Fibroblast of villous mesenchyme (primary cell): ENCODE data around the gene RBP4. TPM values are rescaled to one million over a fixed set of nuclear protein-coding genes. Genes with fewer than 3 reads are reported as not detected.
A peak's percentile ranks its signal among the peaks of the same experiment; 100 is the strongest.

Experiments
- DNase-seq: peaks from one replicate; pipeline ENCODE4 v3.0.0-alpha.2; 2010; ENCODE audit warnings: low read depth
- H3K4me3 ChIP-seq: 2 replicates; pipeline ENCODE4 v1.5.1; 2011; ENCODE audit warnings: low read depth, mild to moderate bottlenecking, low read length
- CTCF ChIP-seq: IDR thresholded peaks from 2 replicates; pipeline ENCODE4 v1.5.1; 2012; ENCODE audit warnings: low read depth, mild to moderate bottlenecking, low read length; ENCODE audit not compliant: insufficient read depth
- total RNA-seq: library from RNA; depleted of rRNA; stranded (reverse); fragments of >200 nt; gene quantifications from 2 replicates; pipeline ENCODE4 v1.2.3, GENCODE V29; 2012

The RBP4 gene
- total RNA-seq, 1 donor = not detected

DNA sequence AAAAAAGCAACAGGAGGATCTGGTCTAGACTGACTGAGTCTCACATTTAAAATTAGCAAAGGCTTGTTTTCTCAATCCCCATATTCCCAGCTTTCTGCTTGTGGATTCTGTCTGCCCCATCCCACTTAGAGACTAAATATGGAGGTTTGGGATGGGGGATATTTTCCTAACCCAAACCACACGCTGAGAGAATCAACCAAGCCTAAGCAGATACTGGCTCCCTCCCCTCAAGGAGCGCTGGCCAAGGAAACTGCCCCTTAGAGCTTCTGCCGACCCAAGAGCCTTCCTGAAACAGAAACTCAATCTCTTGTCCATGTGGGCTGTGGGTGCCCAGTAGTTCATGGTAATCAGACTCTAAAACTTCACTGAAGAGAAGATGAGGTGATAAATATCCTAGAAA is 30.7 kb downstream of the RBP4 start:
- DNase-seq = no peak
- TF ChIP-seq CTCF = no peak
- no peak overlapping the region for H3K4me3 ChIP-seq

DNA sequence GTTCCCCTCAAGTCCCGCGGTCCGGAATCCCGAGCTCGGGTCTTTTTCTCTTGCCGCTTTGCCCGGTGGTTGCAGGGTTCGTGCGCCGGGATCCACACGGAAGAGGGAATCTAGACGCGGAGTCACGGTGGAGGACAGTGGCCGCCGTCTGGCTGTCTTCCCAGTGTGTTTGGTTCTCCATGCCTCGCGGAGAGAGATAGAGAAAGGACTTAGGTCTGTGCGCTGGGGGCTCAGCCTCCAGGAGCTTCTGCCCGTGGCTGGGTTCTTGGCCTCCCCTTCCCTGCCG is 33.0 kb downstream of the RBP4 start:
- DNase-seq = no peak
- no peak overlapping the region for H3K4me3 ChIP-seq
- TF ChIP-seq CTCF = no peak

DNA sequence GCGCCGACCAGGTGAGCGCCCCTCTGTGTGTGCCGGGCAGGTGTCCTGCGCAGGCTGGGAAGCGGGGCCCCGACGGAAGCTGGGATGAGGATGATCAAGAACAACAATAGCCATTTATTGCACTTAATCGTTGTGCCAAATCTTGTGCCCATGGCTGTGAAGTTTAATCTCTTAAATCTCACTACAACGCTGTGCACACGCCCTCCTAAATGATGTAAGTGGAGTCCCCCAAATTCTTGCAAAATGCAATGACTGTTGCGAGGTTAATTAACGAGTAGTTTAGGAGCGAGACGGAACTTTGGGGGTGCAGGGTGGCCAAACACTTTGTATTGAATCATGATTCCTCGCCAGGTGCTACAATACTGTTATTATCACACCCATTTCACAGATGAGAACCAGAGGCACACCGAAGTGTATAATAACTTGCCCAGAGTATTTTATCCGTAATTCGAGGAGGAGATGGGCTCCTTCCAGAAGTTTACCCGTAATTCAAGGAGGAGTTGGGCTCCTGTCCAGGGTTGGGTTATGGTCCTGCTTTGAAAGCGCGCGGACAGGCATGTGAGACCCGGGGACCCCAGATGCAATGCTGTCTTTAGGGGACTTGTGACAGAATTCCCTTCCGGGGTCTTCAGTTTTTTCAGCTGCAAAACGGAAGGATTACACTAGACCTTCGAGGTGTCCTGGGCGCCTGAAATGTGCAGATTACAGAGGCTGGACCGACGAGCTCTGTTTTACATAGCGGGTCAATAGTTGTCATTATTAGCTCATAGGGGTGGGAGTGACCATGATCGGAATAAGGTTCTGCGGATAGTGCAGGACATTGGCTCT is 33.5 kb downstream of the RBP4 start:
- no peak for DNase-seq
- no peak overlapping the region for H3K4me3 ChIP-seq
- TF ChIP-seq CTCF = no peak

DNA sequence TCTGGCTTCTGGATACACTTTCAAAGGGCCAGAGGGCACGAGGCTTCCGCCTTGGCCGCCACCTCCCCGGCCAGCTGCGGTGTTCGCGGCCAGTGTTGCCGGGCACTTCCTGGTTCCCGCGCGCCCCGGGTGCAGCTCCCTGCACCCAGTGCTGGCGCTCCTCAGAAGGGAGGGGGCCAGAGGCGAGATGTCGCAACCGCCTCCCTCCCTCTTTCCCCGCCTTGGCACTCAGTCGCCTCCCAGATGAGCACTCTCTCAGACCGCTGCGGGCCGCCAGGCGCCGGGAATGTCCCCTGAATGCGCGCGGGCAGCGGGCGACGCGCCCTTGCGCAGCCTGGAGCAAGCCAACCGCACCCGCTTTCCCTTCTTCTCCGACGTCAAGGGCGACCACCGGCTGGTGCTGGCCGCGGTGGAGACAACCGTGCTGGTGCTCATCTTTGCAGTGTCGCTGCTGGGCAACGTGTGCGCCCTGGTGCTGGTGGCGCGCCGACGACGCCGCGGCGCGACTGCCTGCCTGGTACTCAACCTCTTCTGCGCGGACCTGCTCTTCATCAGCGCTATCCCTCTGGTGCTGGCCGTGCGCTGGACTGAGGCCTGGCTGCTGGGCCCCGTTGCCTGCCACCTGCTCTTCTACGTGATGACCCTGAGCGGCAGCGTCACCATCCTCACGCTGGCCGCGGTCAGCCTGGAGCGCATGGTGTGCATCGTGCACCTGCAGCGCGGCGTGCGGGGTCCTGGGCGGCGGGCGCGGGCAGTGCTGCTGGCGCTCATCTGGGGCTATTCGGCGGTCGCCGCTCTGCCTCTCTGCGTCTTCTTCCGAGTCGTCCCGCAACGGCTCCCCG is 34.4 kb downstream of the RBP4 start, which contains the start of gene FFAR4:
Gene FFAR4 (plus strand): TSS at position 231 of the 842 bp plus-strand sequence. CDS start 56 bp downstream, at position 287.
- TF ChIP-seq CTCF = no peak
- no peak within 1 kb of the TSS for H3K4me3 ChIP-seq
- DNase-seq = peak; percentile 14

DNA sequence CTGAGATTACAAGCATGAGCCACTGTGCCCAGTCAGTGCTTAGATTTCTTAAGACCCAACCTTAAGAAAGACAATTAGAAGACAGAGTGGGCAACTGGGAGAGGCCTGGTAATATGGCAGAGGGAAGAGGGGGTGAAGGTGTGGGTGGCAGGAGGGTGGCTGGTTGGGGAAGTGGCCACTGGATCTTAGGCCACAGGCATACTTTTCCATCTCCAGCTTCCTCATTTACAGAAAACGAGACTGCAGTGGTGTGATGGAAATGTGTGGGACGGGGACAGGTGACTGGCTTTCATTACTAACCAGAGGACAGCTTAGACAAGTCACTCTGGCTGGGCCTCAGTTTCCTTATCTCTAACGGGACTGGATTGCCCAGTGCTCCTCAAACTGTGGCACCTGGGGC is 35.6 kb downstream of the RBP4 start:
- no peak overlapping the region for H3K4me3 ChIP-seq
- no peak for TF ChIP-seq CTCF
- no peak for DNase-seq

GRCh38 chr10:93560541-93560940 is 40.5 kb downstream of the RBP4 start:
- no peak overlapping the region for H3K4me3 ChIP-seq
- no peak for DNase-seq
- TF ChIP-seq CTCF = no peak
